GM10266 (cell line): Measurements from ENCODE around the gene TXLNB.

Experiments used
- DNase-seq: peaks from one replicate; pipeline ENCODE4 v3.0.0; 2012; ENCODE audit errors: extremely low spot score
- CTCF ChIP-seq: IDR thresholded peaks from 2 replicates; pipeline ENCODE4 v1.5.1; 2012; ENCODE audit warnings: mild to moderate bottlenecking, low read depth; ENCODE audit not compliant: control insufficient read depth, insufficient read depth; ENCODE audit errors: missing control alignments

TXLNB gene

GRCh38 chr6:139249395-139249794 is 42.4 kb downstream of the TXLNB start:
- TF ChIP-seq CTCF, result no peak
- peak; percentile 12 for DNase-seq

- no peak for DNase-seq
- no peak for TF ChIP-seq CTCF
Observed at GRCh38 chr6:139248911-139249310, 42.9 kb downstream of the TXLNB start.

- no peak for DNase-seq
Observed at GRCh38 chr6:139247618-139248017, 44.2 kb downstream of the TXLNB start.

GRCh38 chr6:139243536-139243935 is 48.3 kb downstream of the TXLNB start:
- TF ChIP-seq CTCF, result no peak
- DNase-seq, result no peak

More at GRCh38 chr6:139247618-139248017, 44.2 kb downstream of the TXLNB start:
- TF ChIP-seq CTCF, result no peak

GRCh38 chr6:139242457-139243240 is 49.1 kb downstream of the TXLNB start:
- TF ChIP-seq CTCF, result no peak
- no peak for DNase-seq

GRCh38 chr6:139240161-139241010 is 51.4 kb downstream of the TXLNB start:
- DNase-seq, result no peak

More at GRCh38 chr6:139240161-139241010, 51.4 kb downstream of the TXLNB start:
- TF ChIP-seq CTCF, result no peak
